ENCODE results near the gene IL1RL2. TPM values are rescaled to one million over a fixed set of nuclear protein-coding genes. Genes with fewer than 3 reads are reported as not detected.

IL1RL2 gene
- total RNA-seq, 1 experiment from 2014 or later: 0.11 TPM

GRCh38 chr2:102267774-102268173 is 81.0 kb downstream of the IL1RL2 start:
- intact Hi-C loops (cut with micrococcal nuclease): no loop called here
- ATAC-seq: no peak
- POLR2A ChIA-PET (ENCODE audit: unreplicated experiment): no interaction called here

DNA sequence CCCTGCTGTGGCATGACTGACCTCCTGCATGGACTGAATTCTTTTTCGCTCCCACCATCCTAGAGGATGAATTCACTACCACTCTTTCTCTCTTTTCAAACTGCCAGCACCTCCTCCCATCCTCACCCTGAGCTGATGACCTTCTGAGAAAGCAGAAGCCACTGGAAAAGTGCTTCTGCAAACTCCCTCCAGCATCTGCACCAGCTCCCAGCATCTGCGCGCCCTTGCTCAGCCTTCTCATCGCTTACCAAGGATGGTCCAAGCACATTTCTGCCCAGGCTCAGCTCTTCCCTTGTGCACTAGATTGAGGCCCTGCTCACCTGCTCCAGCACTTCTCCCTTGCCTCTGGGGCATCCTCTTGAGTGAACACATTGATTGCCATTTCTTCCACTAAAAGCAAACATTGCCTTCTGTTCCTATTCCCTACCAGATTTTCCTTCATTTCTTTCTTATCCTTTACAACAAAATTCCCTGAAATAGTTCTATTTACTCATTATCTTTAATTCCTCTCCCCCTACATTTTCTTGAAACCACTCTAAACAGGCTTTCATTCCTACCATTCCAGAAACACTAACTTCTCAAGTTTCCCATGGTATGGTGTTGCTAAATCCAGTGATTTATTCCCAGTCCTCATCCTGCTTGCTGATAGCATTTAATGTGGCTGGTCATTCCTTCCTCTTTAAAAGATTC is 81.8 kb downstream of the IL1RL2 start:
- no peaks in the 10 kb centered on the region for H3K4me1 ChIP-seq (ENCODE audit: insufficient read depth, low read length)
- DNase-seq: no peak
- ATAC-seq: no peak
- no peak overlapping the region for H3K4me3 ChIP-seq (ENCODE audit: low read length)
- no peak overlapping the region for H3K9ac ChIP-seq (ENCODE audit: low read length)
- H2AFZ ChIP-seq (ENCODE audit: low read length): no peak overlapping the region
- H3F3A ChIP-seq (ENCODE audit: low read length, unreplicated experiment): no peaks in the 10 kb centered on the region
- no peaks in the 10 kb centered on the region for H3K9me3 ChIP-seq (ENCODE audit: low read length)
- H3K36me3 ChIP-seq (ENCODE audit: low read depth, low read length): no peaks in the 10 kb centered on the region
- no peaks in the 10 kb centered on the region for H3K9me2 ChIP-seq (replicated peaks; ENCODE audit: low read length)
- no peak overlapping the region for H3K4me2 ChIP-seq (ENCODE audit: low read length)
- POLR2A ChIA-PET (ENCODE audit: unreplicated experiment): no interaction called here
- H4K20me1 ChIP-seq (ENCODE audit: low read length): no peaks in the 10 kb centered on the region
- H3K79me2 ChIP-seq (ENCODE audit: low read length): no peaks in the 10 kb centered on the region
- no TSS peak for BruUV-seq (replicated peaks)
- CTCF ChIA-PET: no interaction called here
- H3K27me3 ChIP-seq (ENCODE audit: low read length): no peaks in the 10 kb centered on the region
- H3K27ac ChIP-seq (ENCODE audit: low read length): no peak overlapping the region
- intact Hi-C loops (cut with micrococcal nuclease): no loop called here
- TF ChIP-seq EZH2phosphoT487 (IDR thresholded peaks at IDR 0.05; ENCODE audit: borderline replicate concordance, low read length) (no peak), EZH2 (IDR thresholded peaks at IDR 0.05; ENCODE audit: low read length, unreplicated experiment) (no peak)
- TF ChIP-seq, protein P1, sequence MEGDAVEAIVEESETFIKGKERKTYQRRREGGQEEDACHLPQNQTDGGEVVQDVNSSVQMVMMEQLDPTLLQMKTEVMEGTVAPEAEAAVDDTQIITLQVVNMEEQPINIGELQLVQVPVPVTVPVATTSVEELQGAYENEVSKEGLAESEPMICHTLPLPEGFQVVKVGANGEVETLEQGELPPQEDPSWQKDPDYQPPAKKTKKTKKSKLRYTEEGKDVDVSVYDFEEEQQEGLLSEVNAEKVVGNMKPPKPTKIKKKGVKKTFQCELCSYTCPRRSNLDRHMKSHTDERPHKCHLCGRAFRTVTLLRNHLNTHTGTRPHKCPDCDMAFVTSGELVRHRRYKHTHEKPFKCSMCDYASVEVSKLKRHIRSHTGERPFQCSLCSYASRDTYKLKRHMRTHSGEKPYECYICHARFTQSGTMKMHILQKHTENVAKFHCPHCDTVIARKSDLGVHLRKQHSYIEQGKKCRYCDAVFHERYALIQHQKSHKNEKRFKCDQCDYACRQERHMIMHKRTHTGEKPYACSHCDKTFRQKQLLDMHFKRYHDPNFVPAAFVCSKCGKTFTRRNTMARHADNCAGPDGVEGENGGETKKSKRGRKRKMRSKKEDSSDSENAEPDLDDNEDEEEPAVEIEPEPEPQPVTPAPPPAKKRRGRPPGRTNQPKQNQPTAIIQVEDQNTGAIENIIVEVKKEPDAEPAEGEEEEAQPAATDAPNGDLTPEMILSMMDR (conservative IDR thresholded peaks at IDR 0.05; ENCODE audit: low read depth, low read length): no peak

More at GRCh38 chr2:102267774-102268173, 81.0 kb downstream of the IL1RL2 start:
- no peak overlapping the region for H2AFZ ChIP-seq (ENCODE audit: low read length)
- no peaks in the 10 kb centered on the region for H3K9me3 ChIP-seq (ENCODE audit: low read length)
- H3F3A ChIP-seq (ENCODE audit: low read length, unreplicated experiment): no peaks in the 10 kb centered on the region
- H3K4me2 ChIP-seq (ENCODE audit: low read length): no peak overlapping the region
- H3K79me2 ChIP-seq (ENCODE audit: low read length): no peaks in the 10 kb centered on the region
- CTCF ChIA-PET: no interaction called here
- no peaks in the 10 kb centered on the region for H4K20me1 ChIP-seq (ENCODE audit: low read length)
- no peak overlapping the region for H3K27ac ChIP-seq (ENCODE audit: low read length)
- TF ChIP-seq EZH2 (IDR thresholded peaks at IDR 0.05; ENCODE audit: low read length, unreplicated experiment): no peak
- TF ChIP-seq, protein P1 (conservative IDR thresholded peaks at IDR 0.05; ENCODE audit: low read depth, low read length): no peak
- no peak for TF ChIP-seq EZH2phosphoT487 (IDR thresholded peaks at IDR 0.05; ENCODE audit: borderline replicate concordance, low read length)
- no TSS peak for BruUV-seq (replicated peaks)
- no peaks in the 10 kb centered on the region for H3K27me3 ChIP-seq (ENCODE audit: low read length)
- H3K9me2 ChIP-seq (replicated peaks; ENCODE audit: low read length): no peaks in the 10 kb centered on the region
- H3K9ac ChIP-seq (ENCODE audit: low read length): no peak overlapping the region
- no peak for DNase-seq
- H3K4me3 ChIP-seq (ENCODE audit: low read length): no peak overlapping the region
- no peaks in the 10 kb centered on the region for H3K36me3 ChIP-seq (ENCODE audit: low read depth, low read length)
- H3K4me1 ChIP-seq (ENCODE audit: insufficient read depth, low read length): no peaks in the 10 kb centered on the region

- H3K36me3 ChIP-seq (ENCODE audit: low read depth, low read length): no peaks in the 10 kb centered on the region
- no peaks in the 10 kb centered on the region for H3K4me1 ChIP-seq (ENCODE audit: insufficient read depth, low read length)
- no peaks in the 10 kb centered on the region for H3K79me2 ChIP-seq (ENCODE audit: low read length)
- no peak overlapping the region for H3K9ac ChIP-seq (ENCODE audit: low read length)
- no peak overlapping the region for H2AFZ ChIP-seq (ENCODE audit: low read length)
- DNase-seq: no peak
- POLR2A ChIA-PET (ENCODE audit: unreplicated experiment): no interaction called here
- H3K27ac ChIP-seq (ENCODE audit: low read length): no peak overlapping the region
- CTCF ChIA-PET: no interaction called here
- no peaks in the 10 kb centered on the region for H4K20me1 ChIP-seq (ENCODE audit: low read length)
- H3K4me3 ChIP-seq (ENCODE audit: low read length): no peak overlapping the region
- H3K9me2 ChIP-seq (replicated peaks; ENCODE audit: low read length): no peaks in the 10 kb centered on the region
- no peaks in the 10 kb centered on the region for H3K9me3 ChIP-seq (ENCODE audit: low read length)
- no peaks in the 10 kb centered on the region for H3K27me3 ChIP-seq (ENCODE audit: low read length)
- ATAC-seq: no peak
- intact Hi-C loops (cut with micrococcal nuclease): no loop called here
- H3K4me2 ChIP-seq (ENCODE audit: low read length): no peak overlapping the region
- TF ChIP-seq, protein P1 (conservative IDR thresholded peaks at IDR 0.05; ENCODE audit: low read depth, low read length): no peak
- no peak for TF ChIP-seq EZH2 (IDR thresholded peaks at IDR 0.05; ENCODE audit: low read length, unreplicated experiment)
- no peak for TF ChIP-seq EZH2phosphoT487 (IDR thresholded peaks at IDR 0.05; ENCODE audit: borderline replicate concordance, low read length)
- no peaks in the 10 kb centered on the region for H3F3A ChIP-seq (ENCODE audit: low read length, unreplicated experiment)
- no TSS peak for BruUV-seq (replicated peaks)
These were observed 82.3 kb downstream of the IL1RL2 start for GRCh38 chr2:102269200-102269524.

All from PC-3 (cell line).